Activated T-helper 2 cell treated with anti-CD3 and anti-CD28 coated beads, Interferon-gamma antibody, Interleukin-2, Interleukin-4, amounts not matched to agents 10 μg/mL and 5 μg/mL and 100 μg/mL, durations not matched to agents 14 hours and 24 hours and 36 hours (primary cell): Measurements from ENCODE around the gene ELOVL6. TPM values are rescaled to one million over a fixed set of nuclear protein-coding genes. Genes with fewer than 3 reads are reported as not detected.

Experiments used
- DNase-seq: peaks from one replicate; pipeline ENCODE4 v3.0.0; 2021; ENCODE audit warnings: low spot score
- H3K27ac Mint-ChIP-seq: one replicate; pipeline ENCODE4 v1.8.0; 2021; ENCODE audit warnings: mixed read lengths
- H3K27me3 Mint-ChIP-seq: one replicate; pipeline ENCODE4 v1.8.0; 2021; ENCODE audit warnings: low read depth, mixed read lengths
- H3K36me3 Mint-ChIP-seq: one replicate; pipeline ENCODE4 v1.8.0; 2021; ENCODE audit warnings: low read depth, mixed read lengths
- H3K4me1 Mint-ChIP-seq: one replicate; pipeline ENCODE4 v1.8.0; 2021; ENCODE audit warnings: low read depth, mixed read lengths
- H3K4me3 Mint-ChIP-seq: one replicate; pipeline ENCODE4 v1.8.0; 2021; ENCODE audit warnings: low read depth, mild to moderate bottlenecking, moderate library complexity, mixed read lengths
- H3K9me3 Mint-ChIP-seq: one replicate; pipeline ENCODE4 v1.8.0; 2021; ENCODE audit warnings: mixed read lengths
- intact Hi-C: fragments of 100-400 bp; cut with micrococcal nuclease; formaldehyde crosslinking; loops from one replicate; pipeline ENCODE4 v1.15.1; 2023
- total RNA-seq: library from RNA; stranded (reverse); gene quantifications from 2 replicates; pipeline ENCODE4 v1.2.3, GENCODE V29; 2022

The ELOVL6 gene
- total RNA-seq, 1 donor from 2014 or later: 15.0 TPM

GRCh38 chr4:110211770-110212061 lies 13.3 kb upstream of the ELOVL6 start:
- H3K27ac Mint-ChIP-seq: no peak overlapping the region
- no peak overlapping the region for H3K4me3 Mint-ChIP-seq
- intact Hi-C loops: loop anchor here (1.0 to 5.0 kb wide), 3 partner anchors 161 to 306 kb away; no protein-coding TSS in a partner anchor
- H3K9me3 Mint-ChIP-seq: no peaks in the 10 kb centered on the region
- DNase-seq: no peak
- peaks cover 2% of the 10 kb centered on the region for H3K4me1 Mint-ChIP-seq
- no peaks in the 10 kb centered on the region for H3K36me3 Mint-ChIP-seq
- H3K27me3 Mint-ChIP-seq: peaks cover 6% of the 10 kb centered on the region

GRCh38 chr4:110211007-110211769 lies 12.8 kb upstream of the ELOVL6 start:
- H3K27me3 Mint-ChIP-seq: peaks cover under 1% of the 10 kb centered on the region
- no peak for DNase-seq
- H3K36me3 Mint-ChIP-seq: no peaks in the 10 kb centered on the region
- peaks cover 2% of the 10 kb centered on the region for H3K4me1 Mint-ChIP-seq
- intact Hi-C loops: loop anchor here (1.0 to 5.0 kb wide), 3 partner anchors 161 to 306 kb away; no protein-coding TSS in a partner anchor
- H3K27ac Mint-ChIP-seq: no peak overlapping the region
- no peak overlapping the region for H3K4me3 Mint-ChIP-seq
- no peaks in the 10 kb centered on the region for H3K9me3 Mint-ChIP-seq

GRCh38 chr4:110208419-110208818 lies 10.0 kb upstream of the ELOVL6 start:
- intact Hi-C loops: no loop called here
- H3K36me3 Mint-ChIP-seq: no peaks in the 10 kb centered on the region
- H3K9me3 Mint-ChIP-seq: no peaks in the 10 kb centered on the region
- no peak overlapping the region for H3K27ac Mint-ChIP-seq
- peaks cover 2% of the 10 kb centered on the region for H3K4me1 Mint-ChIP-seq
- no peaks in the 10 kb centered on the region for H3K27me3 Mint-ChIP-seq
- no peak overlapping the region for H3K4me3 Mint-ChIP-seq
- DNase-seq: no peak

- no peaks in the 10 kb centered on the region for H3K9me3 Mint-ChIP-seq
- peaks cover 1% of the 10 kb centered on the region for H3K27me3 Mint-ChIP-seq
- H3K4me1 Mint-ChIP-seq: peaks cover 2% of the 10 kb centered on the region
- intact Hi-C loops: no loop called here
- no peak overlapping the region for H3K27ac Mint-ChIP-seq
- no peaks in the 10 kb centered on the region for H3K36me3 Mint-ChIP-seq
- DNase-seq: no peak
- no peak overlapping the region for H3K4me3 Mint-ChIP-seq
Measured at GRCh38 chr4:110207233-110207632, 8.8 kb upstream of the ELOVL6 start.

GRCh38 chr4:110202024-110202423 lies 3.6 kb upstream of the ELOVL6 start:
- H3K9me3 Mint-ChIP-seq: no peaks in the 10 kb centered on the region
- H3K27ac Mint-ChIP-seq: no peak overlapping the region
- H3K4me3 Mint-ChIP-seq: no peak overlapping the region
- no peak for DNase-seq
- peaks cover 5% of the 10 kb centered on the region for H3K4me1 Mint-ChIP-seq
- peaks cover 1% of the 10 kb centered on the region for H3K27me3 Mint-ChIP-seq
- H3K36me3 Mint-ChIP-seq: no peaks in the 10 kb centered on the region
- intact Hi-C loops: no loop called here

- intact Hi-C loops: no loop called here
- H3K4me3 Mint-ChIP-seq: no peak overlapping the region
- no peaks in the 10 kb centered on the region for H3K9me3 Mint-ChIP-seq
- no peaks in the 10 kb centered on the region for H3K36me3 Mint-ChIP-seq
- peaks cover 1% of the 10 kb centered on the region for H3K27me3 Mint-ChIP-seq
- peaks cover 5% of the 10 kb centered on the region for H3K4me1 Mint-ChIP-seq
- no peak for DNase-seq
- no peak overlapping the region for H3K27ac Mint-ChIP-seq
Measured at GRCh38 chr4:110201502-110201901, 3.1 kb upstream of the ELOVL6 start.

GRCh38 chr4:110200689-110201088 lies 2.3 kb upstream of the ELOVL6 start:
- peaks cover 8% of the 10 kb centered on the region for H3K4me1 Mint-ChIP-seq
- no peak overlapping the region for H3K4me3 Mint-ChIP-seq
- no peak overlapping the region for H3K27ac Mint-ChIP-seq
- no peaks in the 10 kb centered on the region for H3K9me3 Mint-ChIP-seq
- peaks cover 4% of the 10 kb centered on the region for H3K36me3 Mint-ChIP-seq
- DNase-seq: no peak
- peaks cover 1% of the 10 kb centered on the region for H3K27me3 Mint-ChIP-seq
- intact Hi-C loops: no loop called here

- Mint-ChIP-seq H3K27me3 (peaks cover 1% of the 10 kb centered on the region), H3K4me1 (peaks cover 21% of the 10 kb centered on the region), H3K4me3 (peak overlapping the region; percentile 97), H3K27ac (peak overlapping the region; percentile 96), H3K9me3 (no peaks in the 10 kb centered on the region), H3K36me3 (peaks cover 12% of the 10 kb centered on the region)
- DNase-seq: no peak
- intact Hi-C loops: loop anchor here (1.0 to 10.0 kb wide), 5 partner anchors 89 to 633 kb away; partner anchors contain the start of gene MCUB
Measured at GRCh38 chr4:110198049-110198434, 373 bp downstream of the ELOVL6 start.

GRCh38 chr4:110197529-110198042 lies 829 bp downstream of the ELOVL6 start:
- H3K27me3 Mint-ChIP-seq: no peaks in the 10 kb centered on the region
- peak overlapping the region; percentile 96 for H3K27ac Mint-ChIP-seq
- peak overlapping the region; percentile 97 for H3K4me3 Mint-ChIP-seq
- peaks cover 25% of the 10 kb centered on the region for H3K4me1 Mint-ChIP-seq
- peak; percentile 34 for DNase-seq
- H3K36me3 Mint-ChIP-seq: peaks cover 16% of the 10 kb centered on the region
- intact Hi-C loops: loop anchor here (1.0 to 10.0 kb wide), 9 partner anchors 32 to 633 kb away; partner anchors contain the start of genes GAR1 and MCUB
- no peaks in the 10 kb centered on the region for H3K9me3 Mint-ChIP-seq

GRCh38 chr4:110196871-110197528 lies 1.4 kb downstream of the ELOVL6 start:
- peaks cover 26% of the 10 kb centered on the region for H3K4me1 Mint-ChIP-seq
- H3K27me3 Mint-ChIP-seq: no peaks in the 10 kb centered on the region
- intact Hi-C loops: loop anchor here (1.0 to 10.0 kb wide), 7 partner anchors 32 to 632 kb away; partner anchors contain the start of genes GAR1 and MCUB
- H3K27ac Mint-ChIP-seq: peak overlapping the region; percentile 96
- DNase-seq: no peak
- peak overlapping the region; percentile 97 for H3K4me3 Mint-ChIP-seq
- H3K36me3 Mint-ChIP-seq: peaks cover 17% of the 10 kb centered on the region
- no peaks in the 10 kb centered on the region for H3K9me3 Mint-ChIP-seq

GRCh38 chr4:110196206-110196870 lies 2.1 kb downstream of the ELOVL6 start:
- Mint-ChIP-seq H3K27me3 (no peaks in the 10 kb centered on the region), H3K36me3 (peaks cover 19% of the 10 kb centered on the region), H3K4me3 (peak overlapping the region; percentile 96), H3K4me1 (peaks cover 26% of the 10 kb centered on the region), H3K9me3 (no peaks in the 10 kb centered on the region), H3K27ac (peak overlapping the region; percentile 98)
- DNase-seq: peak; percentile 49
- intact Hi-C loops: loop anchor here (2.0 to 10.0 kb wide), 6 partner anchors 68 to 632 kb away; partner anchors contain the start of genes GAR1 and MCUB

- peak overlapping the region; percentile 98 for H3K27ac Mint-ChIP-seq
- H3K9me3 Mint-ChIP-seq: no peaks in the 10 kb centered on the region
- H3K36me3 Mint-ChIP-seq: peaks cover 24% of the 10 kb centered on the region
- peaks cover 26% of the 10 kb centered on the region for H3K4me1 Mint-ChIP-seq
- H3K4me3 Mint-ChIP-seq: peak overlapping the region; percentile 96
- no peaks in the 10 kb centered on the region for H3K27me3 Mint-ChIP-seq
- DNase-seq: no peak
- intact Hi-C loops: loop anchor here (2.0 to 10.0 kb wide), 6 partner anchors 67 to 631 kb away; partner anchors contain the start of genes GAR1 and MCUB
Measured at GRCh38 chr4:110195561-110196205, 2.7 kb downstream of the ELOVL6 start.
